ENCODE results near the gene PEAK1. TPM values are rescaled to one million over a fixed set of nuclear protein-coding genes. Genes with fewer than 3 reads are reported as not detected.

Gene PEAK1
- total RNA-seq, 2 donors from 2014 or later: 16.2 to 16.6 TPM

GRCh38 chr15:77107531-77108355 is 312.2 kb downstream of the PEAK1 start:
- no peak overlapping the region for H3K27ac Mint-ChIP-seq
- no peak overlapping the region for H3K4me3 Mint-ChIP-seq
- ATAC-seq (replicated peaks): peak; percentile 39
- no peaks in the 10 kb centered on the region for H3K4me1 Mint-ChIP-seq
- H3K36me3 Mint-ChIP-seq (ENCODE audit: low read depth): no peaks in the 10 kb centered on the region
- H3K27me3 Mint-ChIP-seq: no peaks in the 10 kb centered on the region
- no peaks in the 10 kb centered on the region for H3K9me3 Mint-ChIP-seq

- H3K27me3 Mint-ChIP-seq: no peaks in the 10 kb centered on the region
- no peaks in the 10 kb centered on the region for H3K36me3 Mint-ChIP-seq (ENCODE audit: low read depth)
- H3K4me3 Mint-ChIP-seq: no peak overlapping the region
- H3K27ac Mint-ChIP-seq: no peak overlapping the region
- no peaks in the 10 kb centered on the region for H3K4me1 Mint-ChIP-seq
- ATAC-seq (replicated peaks): no peak
- H3K9me3 Mint-ChIP-seq: no peaks in the 10 kb centered on the region
Measured at GRCh38 chr15:77107068-77107467, 312.8 kb downstream of the PEAK1 start.

- H3K27me3 Mint-ChIP-seq: no peaks in the 10 kb centered on the region
- no peaks in the 10 kb centered on the region for H3K4me1 Mint-ChIP-seq
- H3K4me3 Mint-ChIP-seq: no peak overlapping the region
- no peaks in the 10 kb centered on the region for H3K36me3 Mint-ChIP-seq (ENCODE audit: low read depth)
- H3K9me3 Mint-ChIP-seq: no peaks in the 10 kb centered on the region
- no peak overlapping the region for H3K27ac Mint-ChIP-seq
- no peak for ATAC-seq (replicated peaks)
Measured at GRCh38 chr15:77104155-77104554, 315.7 kb downstream of the PEAK1 start.

GRCh38 chr15:77099741-77100463 is 320.0 kb downstream of the PEAK1 start:
- ATAC-seq (replicated peaks): no peak

GRCh38 chr15:77098572-77098971 is 321.3 kb downstream of the PEAK1 start:
- H3K4me1 Mint-ChIP-seq: no peaks in the 10 kb centered on the region
- no peak for ATAC-seq (replicated peaks)

More at GRCh38 chr15:77099741-77100463, 320.0 kb downstream of the PEAK1 start:
- H3K9me3 Mint-ChIP-seq: no peaks in the 10 kb centered on the region
- no peak overlapping the region for H3K4me3 Mint-ChIP-seq
- no peaks in the 10 kb centered on the region for H3K36me3 Mint-ChIP-seq (ENCODE audit: low read depth)
- no peak overlapping the region for H3K27ac Mint-ChIP-seq
- no peaks in the 10 kb centered on the region for H3K4me1 Mint-ChIP-seq
- no peaks in the 10 kb centered on the region for H3K27me3 Mint-ChIP-seq

GRCh38 chr15:77097921-77098320 is 322.0 kb downstream of the PEAK1 start:
- Mint-ChIP-seq H3K27me3 (no peaks in the 10 kb centered on the region), H3K4me1 (no peaks in the 10 kb centered on the region), H3K4me3 (no peak overlapping the region), H3K27ac (no peak overlapping the region), H3K9me3 (no peaks in the 10 kb centered on the region), H3K36me3 (ENCODE audit: low read depth) (no peaks in the 10 kb centered on the region)
- ATAC-seq (replicated peaks): no peak

More at GRCh38 chr15:77098572-77098971, 321.3 kb downstream of the PEAK1 start:
- Mint-ChIP-seq H3K9me3 (no peaks in the 10 kb centered on the region), H3K36me3 (ENCODE audit: low read depth) (no peaks in the 10 kb centered on the region), H3K27me3 (no peaks in the 10 kb centered on the region), H3K27ac (no peak overlapping the region), H3K4me3 (no peak overlapping the region)

- no peaks in the 10 kb centered on the region for H3K9me3 Mint-ChIP-seq
- no peaks in the 10 kb centered on the region for H3K4me1 Mint-ChIP-seq
- H3K4me3 Mint-ChIP-seq: no peak overlapping the region
- no peak for ATAC-seq (replicated peaks)
- H3K27me3 Mint-ChIP-seq: no peaks in the 10 kb centered on the region
- H3K36me3 Mint-ChIP-seq (ENCODE audit: low read depth): no peaks in the 10 kb centered on the region
- no peak overlapping the region for H3K27ac Mint-ChIP-seq
Measured at GRCh38 chr15:77097248-77097721, 322.6 kb downstream of the PEAK1 start.

- ATAC-seq (replicated peaks): no peak
Measured at GRCh38 chr15:77096541-77096940, 323.4 kb downstream of the PEAK1 start.

GRCh38 chr15:77096138-77096537 is 323.8 kb downstream of the PEAK1 start:
- H3K27me3 Mint-ChIP-seq: no peaks in the 10 kb centered on the region
- H3K27ac Mint-ChIP-seq: no peak overlapping the region
- H3K4me3 Mint-ChIP-seq: no peak overlapping the region

More at GRCh38 chr15:77096541-77096940, 323.4 kb downstream of the PEAK1 start:
- H3K9me3 Mint-ChIP-seq: no peaks in the 10 kb centered on the region
- no peaks in the 10 kb centered on the region for H3K27me3 Mint-ChIP-seq
- H3K4me3 Mint-ChIP-seq: no peak overlapping the region
- no peaks in the 10 kb centered on the region for H3K4me1 Mint-ChIP-seq
- H3K36me3 Mint-ChIP-seq (ENCODE audit: low read depth): no peaks in the 10 kb centered on the region
- H3K27ac Mint-ChIP-seq: no peak overlapping the region

GRCh38 chr15:77094397-77095030 is 325.4 kb downstream of the PEAK1 start:
- H3K4me3 Mint-ChIP-seq: no peak overlapping the region
- no peak for ATAC-seq (replicated peaks)
- no peaks in the 10 kb centered on the region for H3K27me3 Mint-ChIP-seq
- H3K9me3 Mint-ChIP-seq: no peaks in the 10 kb centered on the region
- no peak overlapping the region for H3K27ac Mint-ChIP-seq
- H3K4me1 Mint-ChIP-seq: no peaks in the 10 kb centered on the region
- no peaks in the 10 kb centered on the region for H3K36me3 Mint-ChIP-seq (ENCODE audit: low read depth)

More at GRCh38 chr15:77096138-77096537, 323.8 kb downstream of the PEAK1 start:
- no peaks in the 10 kb centered on the region for H3K9me3 Mint-ChIP-seq
- ATAC-seq (replicated peaks): no peak
- H3K36me3 Mint-ChIP-seq (ENCODE audit: low read depth): no peaks in the 10 kb centered on the region
- no peaks in the 10 kb centered on the region for H3K4me1 Mint-ChIP-seq

- Mint-ChIP-seq H3K9me3 (no peaks in the 10 kb centered on the region), H3K27ac (no peak overlapping the region), H3K27me3 (no peaks in the 10 kb centered on the region), H3K4me1 (no peaks in the 10 kb centered on the region), H3K4me3 (no peak overlapping the region), H3K36me3 (ENCODE audit: low read depth) (no peaks in the 10 kb centered on the region)
- no peak for ATAC-seq (replicated peaks)
Measured at GRCh38 chr15:77093436-77093835, 326.5 kb downstream of the PEAK1 start.

GRCh38 chr15:77091097-77091496 is 328.8 kb downstream of the PEAK1 start:
- ATAC-seq (replicated peaks): no peak
- Mint-ChIP-seq H3K27me3 (no peaks in the 10 kb centered on the region), H3K4me1 (no peaks in the 10 kb centered on the region), H3K9me3 (no peaks in the 10 kb centered on the region), H3K27ac (no peak overlapping the region), H3K36me3 (ENCODE audit: low read depth) (no peaks in the 10 kb centered on the region), H3K4me3 (no peak overlapping the region)

- ATAC-seq (replicated peaks): no peak
- no peaks in the 10 kb centered on the region for H3K36me3 Mint-ChIP-seq (ENCODE audit: low read depth)
- H3K4me3 Mint-ChIP-seq: no peak overlapping the region
- no peaks in the 10 kb centered on the region for H3K9me3 Mint-ChIP-seq
- H3K27me3 Mint-ChIP-seq: no peaks in the 10 kb centered on the region
- peaks cover 12% of the 10 kb centered on the region for H3K4me1 Mint-ChIP-seq
- no peak overlapping the region for H3K27ac Mint-ChIP-seq
Measured at GRCh38 chr15:77087213-77087612, 332.7 kb downstream of the PEAK1 start.

GRCh38 chr15:77085297-77085696 is 334.6 kb downstream of the PEAK1 start:
- Mint-ChIP-seq H3K9me3 (no peaks in the 10 kb centered on the region), H3K4me1 (peaks cover 12% of the 10 kb centered on the region), H3K27ac (no peak overlapping the region), H3K27me3 (no peaks in the 10 kb centered on the region), H3K4me3 (no peak overlapping the region), H3K36me3 (ENCODE audit: low read depth) (no peaks in the 10 kb centered on the region)
- peak; percentile 68 for ATAC-seq (replicated peaks)

Measured in activated T-helper 17 cell treated with anti-CD3 and anti-CD28 coated beads, Interleukin-2, amount 50 U/mL, for 72 hours (primary cell).